ENCODE results near the gene SLC38A11.

DNA sequence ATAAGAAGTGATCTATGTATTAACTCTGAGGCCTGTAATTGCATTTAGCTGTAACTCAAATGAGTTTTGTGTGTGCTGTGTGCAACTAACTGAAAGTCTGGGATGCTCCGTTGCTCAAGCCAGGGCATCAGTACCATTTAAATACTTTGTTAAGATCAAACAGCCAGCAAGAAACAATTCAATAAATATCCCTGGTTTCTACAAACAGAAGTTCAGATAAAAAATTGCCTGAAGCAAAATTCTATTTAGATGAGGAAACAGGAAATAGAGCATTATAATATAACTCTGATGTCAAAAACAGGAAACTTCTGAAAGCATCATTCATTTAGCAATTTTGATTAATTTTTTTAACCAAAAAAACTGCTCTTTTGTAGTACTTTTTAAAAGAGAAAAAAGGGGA lies 18.9 kb upstream of the SLC38A11 start:
- TF ChIP-seq, protein P1, sequence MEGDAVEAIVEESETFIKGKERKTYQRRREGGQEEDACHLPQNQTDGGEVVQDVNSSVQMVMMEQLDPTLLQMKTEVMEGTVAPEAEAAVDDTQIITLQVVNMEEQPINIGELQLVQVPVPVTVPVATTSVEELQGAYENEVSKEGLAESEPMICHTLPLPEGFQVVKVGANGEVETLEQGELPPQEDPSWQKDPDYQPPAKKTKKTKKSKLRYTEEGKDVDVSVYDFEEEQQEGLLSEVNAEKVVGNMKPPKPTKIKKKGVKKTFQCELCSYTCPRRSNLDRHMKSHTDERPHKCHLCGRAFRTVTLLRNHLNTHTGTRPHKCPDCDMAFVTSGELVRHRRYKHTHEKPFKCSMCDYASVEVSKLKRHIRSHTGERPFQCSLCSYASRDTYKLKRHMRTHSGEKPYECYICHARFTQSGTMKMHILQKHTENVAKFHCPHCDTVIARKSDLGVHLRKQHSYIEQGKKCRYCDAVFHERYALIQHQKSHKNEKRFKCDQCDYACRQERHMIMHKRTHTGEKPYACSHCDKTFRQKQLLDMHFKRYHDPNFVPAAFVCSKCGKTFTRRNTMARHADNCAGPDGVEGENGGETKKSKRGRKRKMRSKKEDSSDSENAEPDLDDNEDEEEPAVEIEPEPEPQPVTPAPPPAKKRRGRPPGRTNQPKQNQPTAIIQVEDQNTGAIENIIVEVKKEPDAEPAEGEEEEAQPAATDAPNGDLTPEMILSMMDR (conservative IDR thresholded peaks at IDR 0.05; ENCODE audit: low read depth in 2 of 2) = no peak
- no peak for TF ChIP-seq EZH2phosphoT487 (IDR thresholded peaks at IDR 0.05; ENCODE audit: unreplicated experiment)
- no peak for TF ChIP-seq ZNF331 (CRISPR knock-in tag; IDR thresholded peaks at IDR 0.05; ENCODE audit: low read depth)
- no peak for TF ChIP-seq POLR2AphosphoS5 (IDR thresholded peaks at IDR 0.05; ENCODE audit: low read depth)
- no peak for TF ChIP-seq EZH2 (IDR thresholded peaks at IDR 0.05; ENCODE audit: low read depth, unreplicated experiment)
- no peak for TF ChIP-seq STAT1 (IDR thresholded peaks at IDR 0.05; ENCODE audit: unreplicated experiment)
- TF ChIP-seq JUNB (IDR thresholded peaks at IDR 0.05; ENCODE audit: unreplicated experiment) = no peak
- TF ChIP-seq, protein P2, sequence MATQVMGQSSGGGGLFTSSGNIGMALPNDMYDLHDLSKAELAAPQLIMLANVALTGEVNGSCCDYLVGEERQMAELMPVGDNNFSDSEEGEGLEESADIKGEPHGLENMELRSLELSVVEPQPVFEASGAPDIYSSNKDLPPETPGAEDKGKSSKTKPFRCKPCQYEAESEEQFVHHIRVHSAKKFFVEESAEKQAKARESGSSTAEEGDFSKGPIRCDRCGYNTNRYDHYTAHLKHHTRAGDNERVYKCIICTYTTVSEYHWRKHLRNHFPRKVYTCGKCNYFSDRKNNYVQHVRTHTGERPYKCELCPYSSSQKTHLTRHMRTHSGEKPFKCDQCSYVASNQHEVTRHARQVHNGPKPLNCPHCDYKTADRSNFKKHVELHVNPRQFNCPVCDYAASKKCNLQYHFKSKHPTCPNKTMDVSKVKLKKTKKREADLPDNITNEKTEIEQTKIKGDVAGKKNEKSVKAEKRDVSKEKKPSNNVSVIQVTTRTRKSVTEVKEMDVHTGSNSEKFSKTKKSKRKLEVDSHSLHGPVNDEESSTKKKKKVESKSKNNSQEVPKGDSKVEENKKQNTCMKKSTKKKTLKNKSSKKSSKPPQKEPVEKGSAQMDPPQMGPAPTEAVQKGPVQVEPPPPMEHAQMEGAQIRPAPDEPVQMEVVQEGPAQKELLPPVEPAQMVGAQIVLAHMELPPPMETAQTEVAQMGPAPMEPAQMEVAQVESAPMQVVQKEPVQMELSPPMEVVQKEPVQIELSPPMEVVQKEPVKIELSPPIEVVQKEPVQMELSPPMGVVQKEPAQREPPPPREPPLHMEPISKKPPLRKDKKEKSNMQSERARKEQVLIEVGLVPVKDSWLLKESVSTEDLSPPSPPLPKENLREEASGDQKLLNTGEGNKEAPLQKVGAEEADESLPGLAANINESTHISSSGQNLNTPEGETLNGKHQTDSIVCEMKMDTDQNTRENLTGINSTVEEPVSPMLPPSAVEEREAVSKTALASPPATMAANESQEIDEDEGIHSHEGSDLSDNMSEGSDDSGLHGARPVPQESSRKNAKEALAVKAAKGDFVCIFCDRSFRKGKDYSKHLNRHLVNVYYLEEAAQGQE (IDR thresholded peaks at IDR 0.05; ENCODE audit: unreplicated experiment) = no peak
- no peak for TF ChIP-seq NANOG (IDR thresholded peaks at IDR 0.05; ENCODE audit: borderline replicate concordance)
- TF ChIP-seq CREB1 (CRISPR knock-in tag; IDR thresholded peaks at IDR 0.05; ENCODE audit: low read depth) = no peak

Measured in GM23338 (cell line).